K562 (cell line): ENCODE data around the gene CHSY3.

Experiments used
- CHD2 ChIP-seq: IDR thresholded peaks from 2 replicates; pipeline ENCODE4 v1.6.1; 2011; ENCODE audit warnings: low read depth, low read length
- FOXM1 ChIP-seq, 2 experiments: fragments of 450-650 bp in 1 of 2; sonication (generic) in 1 of 2; formaldehyde crosslinking in 1 of 2; IDR thresholded peaks; 2 replicates each; pipeline versions ENCODE4 v1.6.1 to v1.9.0; 2017 to 2022; ENCODE audit warnings: low read depth in 2 of 2, mild to moderate bottlenecking in 2 of 2, missing genetic modification reagents in 1 of 2, moderate library complexity in 1 of 2
- L3MBTL2 ChIP-seq: fragments of 450-650 bp; IDR thresholded peaks from 2 replicates; pipeline ENCODE4 v1.6.1; 2016; ENCODE audit warnings: mild to moderate bottlenecking, moderate library complexity
- PHB2 ChIP-seq: fragments of 450-650 bp; IDR thresholded peaks from 2 replicates; pipeline ENCODE4 v1.6.1; 2017; ENCODE audit warnings: low read depth
- SMARCC2 ChIP-seq: fragments of 450-650 bp; IDR thresholded peaks from 2 replicates; pipeline ENCODE4 v1.6.1; 2017; ENCODE audit warnings: antibody characterized with exemption, moderate library complexity, mild to moderate bottlenecking, low read depth
- SP2 ChIP-seq: IDR thresholded peaks from 2 replicates; pipeline ENCODE4 v1.6.1; 2011; ENCODE audit warnings: mild to moderate bottlenecking, low read depth, low read length, moderate library complexity; ENCODE audit not compliant: poor library complexity, severe bottlenecking; ENCODE audit errors: extremely low read depth
- TEAD2 ChIP-seq: fragments of 450-650 bp; IDR thresholded peaks from 2 replicates; pipeline ENCODE4 v1.6.1; 2016; ENCODE audit warnings: missing genetic modification characterization, control low read depth, missing compliant biosample characterization
- TF ChIP-seq, protein P1 (sequence below): fragments of 250-450 bp; sonication (Bioruptor Pico); IDR thresholded peaks from 2 replicates; pipeline ENCODE4 v1.8.0; 2022; ENCODE audit warnings: moderate library complexity, mild to moderate bottlenecking, inconsistent platforms
- TF ChIP-seq, protein P2 (sequence below), 2 experiments: fragments of 450-650 bp in 1 of 2; IDR thresholded peaks; 2 replicates each; pipeline ENCODE4 v1.6.1; 2011 to 2017; ENCODE audit warnings: low read depth in 2 of 2, antibody characterized with exemption in 1 of 2, borderline replicate concordance in 1 of 2, low read length in 1 of 2, mild to moderate bottlenecking in 1 of 2, mixed read lengths in 1 of 2; ENCODE audit not compliant: control insufficient read depth in 1 of 2
- TF ChIP-seq, protein P3 (sequence below): fragments of 250-450 bp; sonication (Bioruptor Pico); IDR thresholded peaks from 2 replicates; pipeline ENCODE4 v1.8.0; 2022; ENCODE audit warnings: inconsistent platforms
- TF ChIP-seq, protein P4 (sequence below): fragments of 450-650 bp; IDR thresholded peaks from 2 replicates; pipeline ENCODE4 v1.6.1; 2014; ENCODE audit warnings: low read depth, mild to moderate bottlenecking, moderate library complexity, borderline replicate concordance
- TF ChIP-seq, protein P5 (sequence below): sonication (generic); formaldehyde crosslinking; IDR thresholded peaks from 2 replicates; pipeline ENCODE4 v1.9.0; 2022; ENCODE audit warnings: mild to moderate bottlenecking, missing genetic modification reagents
- TF ChIP-seq, protein P6 (sequence below), 2 experiments: fragments of 450-650 bp; formaldehyde crosslinking in 1 of 2; IDR thresholded peaks; 2 replicates each; pipeline versions ENCODE4 v1.4.0 to v1.6.1; 2014 to 2020; ENCODE audit warnings: mild to moderate bottlenecking in 2 of 2, borderline replicate concordance in 1 of 2, low read depth in 1 of 2
- TF ChIP-seq, protein P7 (sequence below): fragments of 450-650 bp; IDR thresholded peaks from 2 replicates; pipeline ENCODE4 v1.6.1; 2016; ENCODE audit warnings: borderline replicate concordance

DNA sequence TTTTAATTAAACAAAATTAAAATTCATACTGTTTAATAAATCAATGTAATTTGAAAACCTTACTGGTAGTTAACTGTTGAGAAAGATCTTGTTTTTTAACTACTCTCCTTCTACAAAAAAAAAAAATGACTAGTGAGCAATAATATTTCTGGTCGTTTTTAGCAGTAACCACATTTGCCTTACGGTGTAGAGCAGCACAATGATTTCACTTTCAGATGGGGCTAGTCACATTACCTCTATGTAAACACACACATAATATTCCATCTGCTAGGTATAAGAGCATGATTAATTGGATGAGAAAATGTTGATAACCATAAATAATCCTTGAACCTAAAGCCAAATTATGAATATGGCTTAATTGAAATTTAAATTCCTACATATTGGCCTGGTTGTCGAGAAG, 198.1 kb downstream of the CHSY3 start:
- TF ChIP-seq, protein P1, sequence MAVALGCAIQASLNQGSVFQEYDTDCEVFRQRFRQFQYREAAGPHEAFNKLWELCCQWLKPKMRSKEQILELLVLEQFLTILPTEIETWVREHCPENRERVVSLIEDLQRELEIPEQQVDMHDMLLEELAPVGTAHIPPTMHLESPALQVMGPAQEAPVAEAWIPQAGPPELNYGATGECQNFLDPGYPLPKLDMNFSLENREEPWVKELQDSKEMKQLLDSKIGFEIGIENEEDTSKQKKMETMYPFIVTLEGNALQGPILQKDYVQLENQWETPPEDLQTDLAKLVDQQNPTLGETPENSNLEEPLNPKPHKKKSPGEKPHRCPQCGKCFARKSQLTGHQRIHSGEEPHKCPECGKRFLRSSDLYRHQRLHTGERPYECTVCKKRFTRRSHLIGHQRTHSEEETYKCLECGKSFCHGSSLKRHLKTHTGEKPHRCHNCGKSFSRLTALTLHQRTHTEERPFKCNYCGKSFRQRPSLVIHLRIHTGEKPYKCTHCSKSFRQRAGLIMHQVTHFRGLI (CRISPR knock-in tag): no peak
- TF ChIP-seq, protein P2, sequence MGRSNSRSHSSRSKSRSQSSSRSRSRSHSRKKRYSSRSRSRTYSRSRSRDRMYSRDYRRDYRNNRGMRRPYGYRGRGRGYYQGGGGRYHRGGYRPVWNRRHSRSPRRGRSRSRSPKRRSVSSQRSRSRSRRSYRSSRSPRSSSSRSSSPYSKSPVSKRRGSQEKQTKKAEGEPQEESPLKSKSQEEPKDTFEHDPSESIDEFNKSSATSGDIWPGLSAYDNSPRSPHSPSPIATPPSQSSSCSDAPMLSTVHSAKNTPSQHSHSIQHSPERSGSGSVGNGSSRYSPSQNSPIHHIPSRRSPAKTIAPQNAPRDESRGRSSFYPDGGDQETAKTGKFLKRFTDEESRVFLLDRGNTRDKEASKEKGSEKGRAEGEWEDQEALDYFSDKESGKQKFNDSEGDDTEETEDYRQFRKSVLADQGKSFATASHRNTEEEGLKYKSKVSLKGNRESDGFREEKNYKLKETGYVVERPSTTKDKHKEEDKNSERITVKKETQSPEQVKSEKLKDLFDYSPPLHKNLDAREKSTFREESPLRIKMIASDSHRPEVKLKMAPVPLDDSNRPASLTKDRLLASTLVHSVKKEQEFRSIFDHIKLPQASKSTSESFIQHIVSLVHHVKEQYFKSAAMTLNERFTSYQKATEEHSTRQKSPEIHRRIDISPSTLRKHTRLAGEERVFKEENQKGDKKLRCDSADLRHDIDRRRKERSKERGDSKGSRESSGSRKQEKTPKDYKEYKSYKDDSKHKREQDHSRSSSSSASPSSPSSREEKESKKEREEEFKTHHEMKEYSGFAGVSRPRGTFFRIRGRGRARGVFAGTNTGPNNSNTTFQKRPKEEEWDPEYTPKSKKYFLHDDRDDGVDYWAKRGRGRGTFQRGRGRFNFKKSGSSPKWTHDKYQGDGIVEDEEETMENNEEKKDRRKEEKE (IDR thresholded peaks at IDR 0.05; ENCODE audit: borderline replicate concordance in 1 of 2, control insufficient read depth in 1 of 2, low read depth in 2 of 2, low read length in 1 of 2): no peak
- TF ChIP-seq, protein P3, sequence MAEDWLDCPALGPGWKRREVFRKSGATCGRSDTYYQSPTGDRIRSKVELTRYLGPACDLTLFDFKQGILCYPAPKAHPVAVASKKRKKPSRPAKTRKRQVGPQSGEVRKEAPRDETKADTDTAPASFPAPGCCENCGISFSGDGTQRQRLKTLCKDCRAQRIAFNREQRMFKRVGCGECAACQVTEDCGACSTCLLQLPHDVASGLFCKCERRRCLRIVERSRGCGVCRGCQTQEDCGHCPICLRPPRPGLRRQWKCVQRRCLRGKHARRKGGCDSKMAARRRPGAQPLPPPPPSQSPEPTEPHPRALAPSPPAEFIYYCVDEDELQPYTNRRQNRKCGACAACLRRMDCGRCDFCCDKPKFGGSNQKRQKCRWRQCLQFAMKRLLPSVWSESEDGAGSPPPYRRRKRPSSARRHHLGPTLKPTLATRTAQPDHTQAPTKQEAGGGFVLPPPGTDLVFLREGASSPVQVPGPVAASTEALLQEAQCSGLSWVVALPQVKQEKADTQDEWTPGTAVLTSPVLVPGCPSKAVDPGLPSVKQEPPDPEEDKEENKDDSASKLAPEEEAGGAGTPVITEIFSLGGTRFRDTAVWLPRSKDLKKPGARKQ (CRISPR knock-in tag): no peak
- TF ChIP-seq SMARCC2 (no peak), PHB2 (no peak), TEAD2 (tag) (no peak), CHD2 (no peak), FOXM1 (IDR thresholded peaks at IDR 0.05; ENCODE audit: low read depth) (no peak), FOXM1 (CRISPR knock-in tag; IDR thresholded peaks at IDR 0.05; ENCODE audit: low read depth) (no peak), SP2 (no peak), L3MBTL2 (no peak)
- TF ChIP-seq, protein P4, sequence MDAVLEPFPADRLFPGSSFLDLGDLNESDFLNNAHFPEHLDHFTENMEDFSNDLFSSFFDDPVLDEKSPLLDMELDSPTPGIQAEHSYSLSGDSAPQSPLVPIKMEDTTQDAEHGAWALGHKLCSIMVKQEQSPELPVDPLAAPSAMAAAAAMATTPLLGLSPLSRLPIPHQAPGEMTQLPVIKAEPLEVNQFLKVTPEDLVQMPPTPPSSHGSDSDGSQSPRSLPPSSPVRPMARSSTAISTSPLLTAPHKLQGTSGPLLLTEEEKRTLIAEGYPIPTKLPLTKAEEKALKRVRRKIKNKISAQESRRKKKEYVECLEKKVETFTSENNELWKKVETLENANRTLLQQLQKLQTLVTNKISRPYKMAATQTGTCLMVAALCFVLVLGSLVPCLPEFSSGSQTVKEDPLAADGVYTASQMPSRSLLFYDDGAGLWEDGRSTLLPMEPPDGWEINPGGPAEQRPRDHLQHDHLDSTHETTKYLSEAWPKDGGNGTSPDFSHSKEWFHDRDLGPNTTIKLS: no peak
- TF ChIP-seq, protein P5, sequence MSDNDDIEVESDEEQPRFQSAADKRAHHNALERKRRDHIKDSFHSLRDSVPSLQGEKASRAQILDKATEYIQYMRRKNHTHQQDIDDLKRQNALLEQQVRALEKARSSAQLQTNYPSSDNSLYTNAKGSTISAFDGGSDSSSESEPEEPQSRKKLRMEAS (CRISPR knock-in tag): no peak
- TF ChIP-seq, protein P6, sequence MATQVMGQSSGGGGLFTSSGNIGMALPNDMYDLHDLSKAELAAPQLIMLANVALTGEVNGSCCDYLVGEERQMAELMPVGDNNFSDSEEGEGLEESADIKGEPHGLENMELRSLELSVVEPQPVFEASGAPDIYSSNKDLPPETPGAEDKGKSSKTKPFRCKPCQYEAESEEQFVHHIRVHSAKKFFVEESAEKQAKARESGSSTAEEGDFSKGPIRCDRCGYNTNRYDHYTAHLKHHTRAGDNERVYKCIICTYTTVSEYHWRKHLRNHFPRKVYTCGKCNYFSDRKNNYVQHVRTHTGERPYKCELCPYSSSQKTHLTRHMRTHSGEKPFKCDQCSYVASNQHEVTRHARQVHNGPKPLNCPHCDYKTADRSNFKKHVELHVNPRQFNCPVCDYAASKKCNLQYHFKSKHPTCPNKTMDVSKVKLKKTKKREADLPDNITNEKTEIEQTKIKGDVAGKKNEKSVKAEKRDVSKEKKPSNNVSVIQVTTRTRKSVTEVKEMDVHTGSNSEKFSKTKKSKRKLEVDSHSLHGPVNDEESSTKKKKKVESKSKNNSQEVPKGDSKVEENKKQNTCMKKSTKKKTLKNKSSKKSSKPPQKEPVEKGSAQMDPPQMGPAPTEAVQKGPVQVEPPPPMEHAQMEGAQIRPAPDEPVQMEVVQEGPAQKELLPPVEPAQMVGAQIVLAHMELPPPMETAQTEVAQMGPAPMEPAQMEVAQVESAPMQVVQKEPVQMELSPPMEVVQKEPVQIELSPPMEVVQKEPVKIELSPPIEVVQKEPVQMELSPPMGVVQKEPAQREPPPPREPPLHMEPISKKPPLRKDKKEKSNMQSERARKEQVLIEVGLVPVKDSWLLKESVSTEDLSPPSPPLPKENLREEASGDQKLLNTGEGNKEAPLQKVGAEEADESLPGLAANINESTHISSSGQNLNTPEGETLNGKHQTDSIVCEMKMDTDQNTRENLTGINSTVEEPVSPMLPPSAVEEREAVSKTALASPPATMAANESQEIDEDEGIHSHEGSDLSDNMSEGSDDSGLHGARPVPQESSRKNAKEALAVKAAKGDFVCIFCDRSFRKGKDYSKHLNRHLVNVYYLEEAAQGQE (IDR thresholded peaks at IDR 0.05; ENCODE audit: borderline replicate concordance): no peak
- TF ChIP-seq, protein P6 (CRISPR knock-in tag; IDR thresholded peaks at IDR 0.05; ENCODE audit: low read depth): no peak
- TF ChIP-seq, protein P7, sequence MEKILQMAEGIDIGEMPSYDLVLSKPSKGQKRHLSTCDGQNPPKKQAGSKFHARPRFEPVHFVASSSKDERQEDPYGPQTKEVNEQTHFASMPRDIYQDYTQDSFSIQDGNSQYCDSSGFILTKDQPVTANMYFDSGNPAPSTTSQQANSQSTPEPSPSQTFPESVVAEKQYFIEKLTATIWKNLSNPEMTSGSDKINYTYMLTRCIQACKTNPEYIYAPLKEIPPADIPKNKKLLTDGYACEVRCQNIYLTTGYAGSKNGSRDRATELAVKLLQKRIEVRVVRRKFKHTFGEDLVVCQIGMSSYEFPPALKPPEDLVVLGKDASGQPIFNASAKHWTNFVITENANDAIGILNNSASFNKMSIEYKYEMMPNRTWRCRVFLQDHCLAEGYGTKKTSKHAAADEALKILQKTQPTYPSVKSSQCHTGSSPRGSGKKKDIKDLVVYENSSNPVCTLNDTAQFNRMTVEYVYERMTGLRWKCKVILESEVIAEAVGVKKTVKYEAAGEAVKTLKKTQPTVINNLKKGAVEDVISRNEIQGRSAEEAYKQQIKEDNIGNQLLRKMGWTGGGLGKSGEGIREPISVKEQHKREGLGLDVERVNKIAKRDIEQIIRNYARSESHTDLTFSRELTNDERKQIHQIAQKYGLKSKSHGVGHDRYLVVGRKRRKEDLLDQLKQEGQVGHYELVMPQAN: no peak
